Liver (tissue), 3 donors: ENCODE results near the gene RAP1GAP2.

Experiments used
- GABPA ChIP-seq, 2 donors: IDR thresholded peaks in 1 of 2; conservative IDR thresholded peaks in 1 of 2; 2 replicates each; pipeline ENCODE4 v1.6.1; 2016; ENCODE audit warnings: antibody characterized with exemption in 2 of 2, mild to moderate bottlenecking in 1 of 2, moderate library complexity in 1 of 2
- TF ChIP-seq, protein P1 (sequence below): fragments of 150-350 bp; IDR thresholded peaks from 2 replicates; pipeline ENCODE4 v1.5.1; 2017; ENCODE audit warnings: improper control_type of control experiment, low read depth, low read length; ENCODE audit not compliant: missing input control
- TF ChIP-seq, protein P2 (sequence below): IDR thresholded peaks from 2 replicates; pipeline ENCODE4 v1.6.1; 2016; ENCODE audit warnings: antibody characterized with exemption, mild to moderate bottlenecking
- TF ChIP-seq, protein P3 (sequence below): IDR thresholded peaks from 2 replicates; pipeline ENCODE4 v1.6.1; 2016; ENCODE audit warnings: antibody characterized with exemption
- donor health status: healthy.
- donor health status: healthy.

DNA sequence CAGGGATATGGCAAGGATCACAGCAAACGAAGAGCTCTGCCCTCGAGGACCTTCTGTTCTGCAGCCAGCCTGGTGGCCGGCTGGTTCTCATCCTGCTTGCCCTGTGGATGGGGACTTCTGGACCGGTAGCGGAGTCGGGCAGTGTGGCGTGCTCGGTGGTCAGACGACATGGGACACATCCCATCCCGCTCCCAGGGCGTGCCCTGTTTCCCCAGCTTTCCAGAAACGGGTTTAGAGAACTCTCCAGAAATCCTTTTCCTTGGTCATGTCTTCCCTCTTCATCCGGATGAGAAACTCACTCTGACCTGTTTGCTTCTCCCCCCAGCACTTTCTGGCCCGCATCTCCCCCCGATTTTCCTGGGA lies 151.3 kb downstream of the RAP1GAP2 start:
- TF ChIP-seq, protein P1, sequence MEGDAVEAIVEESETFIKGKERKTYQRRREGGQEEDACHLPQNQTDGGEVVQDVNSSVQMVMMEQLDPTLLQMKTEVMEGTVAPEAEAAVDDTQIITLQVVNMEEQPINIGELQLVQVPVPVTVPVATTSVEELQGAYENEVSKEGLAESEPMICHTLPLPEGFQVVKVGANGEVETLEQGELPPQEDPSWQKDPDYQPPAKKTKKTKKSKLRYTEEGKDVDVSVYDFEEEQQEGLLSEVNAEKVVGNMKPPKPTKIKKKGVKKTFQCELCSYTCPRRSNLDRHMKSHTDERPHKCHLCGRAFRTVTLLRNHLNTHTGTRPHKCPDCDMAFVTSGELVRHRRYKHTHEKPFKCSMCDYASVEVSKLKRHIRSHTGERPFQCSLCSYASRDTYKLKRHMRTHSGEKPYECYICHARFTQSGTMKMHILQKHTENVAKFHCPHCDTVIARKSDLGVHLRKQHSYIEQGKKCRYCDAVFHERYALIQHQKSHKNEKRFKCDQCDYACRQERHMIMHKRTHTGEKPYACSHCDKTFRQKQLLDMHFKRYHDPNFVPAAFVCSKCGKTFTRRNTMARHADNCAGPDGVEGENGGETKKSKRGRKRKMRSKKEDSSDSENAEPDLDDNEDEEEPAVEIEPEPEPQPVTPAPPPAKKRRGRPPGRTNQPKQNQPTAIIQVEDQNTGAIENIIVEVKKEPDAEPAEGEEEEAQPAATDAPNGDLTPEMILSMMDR = no peak
- TF ChIP-seq GABPA (IDR thresholded peaks at IDR 0.05 in 1 of 2, conservative IDR thresholded peaks at IDR 0.05 in 1 of 2) = no peak
- TF ChIP-seq, protein P2, sequence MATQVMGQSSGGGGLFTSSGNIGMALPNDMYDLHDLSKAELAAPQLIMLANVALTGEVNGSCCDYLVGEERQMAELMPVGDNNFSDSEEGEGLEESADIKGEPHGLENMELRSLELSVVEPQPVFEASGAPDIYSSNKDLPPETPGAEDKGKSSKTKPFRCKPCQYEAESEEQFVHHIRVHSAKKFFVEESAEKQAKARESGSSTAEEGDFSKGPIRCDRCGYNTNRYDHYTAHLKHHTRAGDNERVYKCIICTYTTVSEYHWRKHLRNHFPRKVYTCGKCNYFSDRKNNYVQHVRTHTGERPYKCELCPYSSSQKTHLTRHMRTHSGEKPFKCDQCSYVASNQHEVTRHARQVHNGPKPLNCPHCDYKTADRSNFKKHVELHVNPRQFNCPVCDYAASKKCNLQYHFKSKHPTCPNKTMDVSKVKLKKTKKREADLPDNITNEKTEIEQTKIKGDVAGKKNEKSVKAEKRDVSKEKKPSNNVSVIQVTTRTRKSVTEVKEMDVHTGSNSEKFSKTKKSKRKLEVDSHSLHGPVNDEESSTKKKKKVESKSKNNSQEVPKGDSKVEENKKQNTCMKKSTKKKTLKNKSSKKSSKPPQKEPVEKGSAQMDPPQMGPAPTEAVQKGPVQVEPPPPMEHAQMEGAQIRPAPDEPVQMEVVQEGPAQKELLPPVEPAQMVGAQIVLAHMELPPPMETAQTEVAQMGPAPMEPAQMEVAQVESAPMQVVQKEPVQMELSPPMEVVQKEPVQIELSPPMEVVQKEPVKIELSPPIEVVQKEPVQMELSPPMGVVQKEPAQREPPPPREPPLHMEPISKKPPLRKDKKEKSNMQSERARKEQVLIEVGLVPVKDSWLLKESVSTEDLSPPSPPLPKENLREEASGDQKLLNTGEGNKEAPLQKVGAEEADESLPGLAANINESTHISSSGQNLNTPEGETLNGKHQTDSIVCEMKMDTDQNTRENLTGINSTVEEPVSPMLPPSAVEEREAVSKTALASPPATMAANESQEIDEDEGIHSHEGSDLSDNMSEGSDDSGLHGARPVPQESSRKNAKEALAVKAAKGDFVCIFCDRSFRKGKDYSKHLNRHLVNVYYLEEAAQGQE = no peak
- TF ChIP-seq, protein P3, sequence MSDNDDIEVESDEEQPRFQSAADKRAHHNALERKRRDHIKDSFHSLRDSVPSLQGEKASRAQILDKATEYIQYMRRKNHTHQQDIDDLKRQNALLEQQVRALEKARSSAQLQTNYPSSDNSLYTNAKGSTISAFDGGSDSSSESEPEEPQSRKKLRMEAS = no peak
